Effector memory CD4-positive, alpha-beta T cell (primary cell): ENCODE measurements around the gene PKP3.
"Not testable (repeated sequence)": the region's sequence is repeated elsewhere in the genome, so short reads cannot be mapped to it uniquely, and the experiment has no call there.

Source experiments
- DNase-seq, 3 donors: peaks; one replicate each; pipeline ENCODE4 v3.0.0-alpha.2; 2020
- H3K27ac ChIP-seq: 2 replicates; pipeline ENCODE4 v1.7.0; 2013; ENCODE audit warnings: mild to moderate bottlenecking, low read length, moderate library complexity; ENCODE audit not compliant: insufficient read depth, poor library complexity, severe bottlenecking
- H3K27me3 ChIP-seq: replicated peaks from 2 replicates; pipeline ENCODE4 v1.7.0; 2013; ENCODE audit warnings: mild to moderate bottlenecking, low read length; ENCODE audit not compliant: insufficient read depth, control insufficient read depth, poor library complexity, severe bottlenecking
- H3K36me3 ChIP-seq: 2 replicates; pipeline ENCODE4 v1.7.0; 2013; ENCODE audit warnings: mild to moderate bottlenecking, low read length, moderate library complexity; ENCODE audit not compliant: control insufficient read depth, insufficient read depth
- H3K4me1 ChIP-seq: 2 replicates; pipeline ENCODE4 v1.7.0; 2013; ENCODE audit warnings: low read length, mild to moderate bottlenecking; ENCODE audit not compliant: control insufficient read depth, insufficient read depth, poor library complexity, severe bottlenecking
- H3K4me3 ChIP-seq: 2 replicates; pipeline ENCODE4 v1.7.0; 2013; ENCODE audit warnings: low read length, low read depth, mild to moderate bottlenecking; ENCODE audit not compliant: insufficient read depth, poor library complexity, severe bottlenecking
- H3K9me3 ChIP-seq: 2 replicates; pipeline ENCODE4 v1.7.0; 2013; ENCODE audit warnings: mild to moderate bottlenecking, low read length, moderate library complexity; ENCODE audit not compliant: control insufficient read depth

The PKP3 gene

DNA sequence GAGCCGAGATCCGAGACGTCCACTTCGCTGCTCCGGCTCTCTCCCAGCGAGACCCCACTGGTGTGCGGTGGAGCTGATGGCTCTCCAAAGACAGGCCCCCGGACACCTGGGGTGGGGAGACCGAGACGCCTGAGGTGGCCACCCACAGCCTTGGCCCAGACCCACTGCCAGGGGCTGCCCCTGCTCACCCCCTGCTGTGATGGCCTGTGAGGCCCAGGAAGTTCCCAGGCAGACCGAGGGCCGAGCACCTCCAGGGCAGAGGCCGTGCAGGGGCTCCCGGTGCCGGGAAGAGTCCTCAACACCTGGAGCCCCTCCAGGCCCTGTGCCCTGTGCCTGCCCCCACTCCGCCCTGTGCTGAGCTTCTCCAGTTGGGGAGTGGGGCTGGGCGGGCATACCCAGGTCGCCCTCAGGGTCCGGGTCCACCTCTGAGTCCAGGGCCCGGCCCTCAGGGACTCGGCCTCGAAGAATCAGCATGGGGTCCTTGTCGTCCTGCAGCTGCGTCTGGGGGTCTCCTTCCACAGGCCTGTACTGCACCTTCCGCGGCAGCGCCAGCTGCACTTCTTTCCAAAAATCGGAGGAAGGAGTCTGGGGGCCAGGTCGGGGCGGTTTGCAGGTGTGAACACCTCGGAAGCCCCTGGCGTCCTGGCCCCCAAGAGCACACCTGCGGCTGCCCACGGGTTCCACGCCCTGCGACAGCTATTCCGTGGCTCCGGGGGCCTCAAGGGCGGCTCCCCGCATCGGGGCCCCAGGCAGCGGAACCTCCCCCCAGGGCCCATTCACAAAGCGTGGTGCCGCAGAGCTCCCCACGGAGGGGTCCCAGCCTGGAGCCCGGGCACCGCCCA, 12.2 kb downstream of the PKP3 start:
- no peak for DNase-seq
- Histone ChIP-seq H3K9me3 (no peaks in the 10 kb centered on the region), H3K4me1 (peaks cover 19% of the 10 kb centered on the region), H3K4me3 (peak overlapping the region; percentile 32), H3K36me3 (peaks cover 14% of the 10 kb centered on the region), H3K27ac (peak overlapping the region; percentile 71), H3K27me3 (no peaks in the 10 kb centered on the region)

GRCh38 chr11:406796-407650, 13.0 kb downstream of the PKP3 start:
- Histone ChIP-seq H3K4me1 (peaks cover 19% of the 10 kb centered on the region), H3K36me3 (peaks cover 14% of the 10 kb centered on the region), H3K27me3 (no peaks in the 10 kb centered on the region), H3K9me3 (no peaks in the 10 kb centered on the region), H3K27ac (peak overlapping the region; percentile 71), H3K4me3 (peak overlapping the region; percentile 32)
- DNase-seq = peak; percentile 91 to 97 (median 93)

DNA sequence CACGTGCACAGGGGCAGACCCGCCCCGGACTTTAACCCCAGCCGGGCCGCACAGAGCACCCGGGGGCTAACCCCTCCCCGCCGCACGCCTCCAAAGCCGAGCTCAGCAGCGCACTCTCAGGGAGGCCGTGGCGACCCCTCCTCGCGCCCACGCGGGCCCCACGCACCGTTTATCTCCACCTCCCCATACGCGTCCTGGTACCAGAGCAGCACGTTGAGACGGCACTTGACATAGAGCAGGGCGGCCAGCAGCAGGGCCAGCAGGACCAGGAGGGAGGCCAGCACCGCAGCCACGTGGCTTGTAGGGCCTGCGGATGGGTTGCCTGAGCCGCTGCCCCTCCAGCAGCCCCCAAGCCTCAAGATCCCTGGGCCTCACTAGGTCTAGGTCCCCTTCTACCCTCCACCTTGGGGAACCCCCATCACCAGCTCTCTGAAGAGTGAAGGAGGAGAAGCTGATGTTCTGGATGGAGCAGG, 13.7 kb downstream of the PKP3 start:
- DNase-seq = no peak

DNA sequence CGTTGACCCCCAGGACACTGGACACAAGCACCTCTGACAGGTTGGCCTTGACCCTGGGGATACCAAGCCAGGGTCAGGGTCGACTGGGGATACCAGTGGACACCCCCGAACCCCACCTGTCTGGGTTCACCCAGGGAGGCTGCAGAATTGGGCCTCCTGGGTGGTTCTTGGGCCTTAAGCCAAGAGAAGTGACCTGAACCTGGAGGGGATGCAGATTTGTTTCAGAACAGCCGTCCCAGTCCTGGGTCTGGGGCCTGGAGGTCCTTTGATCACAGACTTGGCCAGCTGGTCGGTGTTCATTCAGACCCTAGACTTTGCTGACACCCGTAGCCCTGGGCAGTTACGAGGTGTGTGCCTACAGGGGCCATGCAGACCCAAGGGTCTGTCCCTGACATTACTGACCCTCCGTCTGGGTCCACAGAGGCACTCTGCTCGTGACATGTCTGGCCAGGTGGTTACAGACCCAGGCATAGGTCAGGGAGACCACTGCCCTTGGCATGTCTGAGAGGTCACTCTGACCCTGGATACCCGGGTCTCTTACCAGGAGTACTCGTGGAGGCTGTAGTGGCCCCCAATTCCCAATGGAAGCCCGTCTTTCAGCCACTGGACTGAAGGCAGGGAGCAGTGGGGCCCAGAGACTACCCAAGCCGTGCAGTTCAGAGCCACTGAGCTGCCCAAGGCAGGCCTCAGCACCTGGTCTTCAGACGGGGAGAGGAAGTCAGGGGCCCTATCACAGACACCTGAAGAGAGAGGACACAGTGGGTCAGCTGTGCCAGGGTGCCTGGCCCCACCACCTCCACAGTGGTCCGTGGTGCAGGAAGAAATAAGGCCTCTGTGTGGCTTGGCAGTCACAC, 14.4 kb downstream of the PKP3 start:
- Histone ChIP-seq H3K4me3 (no peak overlapping the region), H3K27ac (peak overlapping the region; percentile 46)

More for the DNA sequence above, 13.7 kb downstream of the PKP3 start:
- H3K4me3 ChIP-seq = no peak overlapping the region
- H3K9me3 ChIP-seq = no peaks in the 10 kb centered on the region
- H3K36me3 ChIP-seq = peaks cover 14% of the 10 kb centered on the region
- H3K27me3 ChIP-seq = no peaks in the 10 kb centered on the region
- peaks cover 21% of the 10 kb centered on the region for H3K4me1 ChIP-seq
- H3K27ac ChIP-seq = peak overlapping the region; percentile 46

DNA sequence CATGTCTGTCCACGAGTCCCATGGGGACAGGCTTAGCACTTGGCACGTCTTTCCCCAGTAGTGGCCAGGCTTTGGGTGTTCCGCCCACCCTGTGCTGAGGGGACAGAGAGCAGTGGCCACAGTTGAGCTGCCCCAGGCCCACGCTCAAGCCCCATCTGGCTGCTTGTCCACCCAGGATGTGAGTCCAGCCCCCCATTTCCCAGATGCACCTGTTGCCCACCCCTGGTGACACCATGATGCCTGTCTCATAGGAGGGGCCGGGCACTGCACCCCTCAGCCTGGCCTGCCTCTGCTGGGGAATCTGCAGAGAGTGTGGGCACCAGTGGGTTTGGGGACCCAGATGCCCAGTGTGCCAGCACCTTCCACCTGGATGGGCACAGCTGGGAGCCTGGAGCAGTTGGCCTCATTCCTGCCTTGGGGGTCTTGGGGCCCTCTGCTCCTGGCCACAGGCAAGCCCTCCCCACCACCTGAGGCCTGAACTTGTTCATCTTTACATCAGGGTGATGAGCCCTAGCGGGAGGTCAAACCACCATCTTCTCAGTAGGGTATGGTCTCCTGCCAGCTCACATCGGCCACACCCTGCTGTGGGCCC, 15.1 kb downstream of the PKP3 start:
- no peak for DNase-seq

More for the DNA sequence above, 14.4 kb downstream of the PKP3 start:
- Histone ChIP-seq H3K27me3 (no peaks in the 10 kb centered on the region), H3K9me3 (no peaks in the 10 kb centered on the region), H3K36me3 (peaks cover 14% of the 10 kb centered on the region), H3K4me1 (peaks cover 28% of the 10 kb centered on the region)
- no peak for DNase-seq

DNA sequence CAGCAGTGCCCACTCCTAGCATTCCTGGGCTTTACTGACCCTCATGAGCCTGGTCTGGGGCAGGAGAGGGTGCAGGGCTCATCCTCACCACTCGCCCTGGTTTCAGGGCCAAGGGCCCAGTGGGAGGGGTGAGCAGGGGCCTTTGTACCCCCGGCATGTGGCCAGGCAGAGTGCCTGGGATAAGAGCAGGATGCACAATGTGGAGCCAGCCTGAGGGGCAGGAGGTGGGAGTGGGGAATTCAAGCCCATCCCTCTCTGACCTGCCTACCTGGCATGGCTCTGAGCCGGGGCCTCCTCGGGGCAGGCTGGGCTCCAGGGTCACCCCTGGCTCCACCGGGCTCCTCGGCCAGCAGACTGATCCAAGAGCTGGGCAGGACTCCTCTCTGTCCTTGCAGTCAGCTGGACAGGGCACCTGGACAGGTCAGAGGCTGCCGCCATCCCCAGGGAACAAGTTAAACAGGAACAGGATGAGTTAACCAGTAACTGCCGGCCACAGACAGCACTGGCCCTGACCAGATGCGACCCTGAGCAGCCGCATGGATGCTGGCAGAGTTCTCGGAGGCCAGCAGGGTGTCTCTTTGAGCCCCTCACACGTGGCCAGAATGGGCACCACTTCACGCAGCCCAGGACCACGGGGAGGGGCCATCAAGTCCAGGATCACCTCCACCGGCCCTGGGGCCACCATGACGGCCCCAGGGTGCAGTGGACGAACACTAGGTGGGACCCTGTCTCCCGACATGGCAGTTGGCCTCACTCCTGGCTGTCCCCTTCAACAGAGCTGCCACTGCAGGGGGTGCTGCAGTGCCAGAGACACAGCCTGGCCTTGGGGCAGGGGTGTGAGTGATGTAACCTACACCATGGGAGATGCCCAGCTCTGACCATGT, 15.8 kb downstream of the PKP3 start:
- Histone ChIP-seq H3K27me3 (no peaks in the 10 kb centered on the region), H3K4me1 (peaks cover 28% of the 10 kb centered on the region), H3K4me3 (no peak overlapping the region), H3K9me3 (no peaks in the 10 kb centered on the region), H3K27ac (no peak overlapping the region), H3K36me3 (peaks cover 14% of the 10 kb centered on the region)
- no peak for DNase-seq

More for the DNA sequence above, 15.1 kb downstream of the PKP3 start:
- H3K4me3 ChIP-seq = no peak overlapping the region
- no peaks in the 10 kb centered on the region for H3K9me3 ChIP-seq
- H3K27ac ChIP-seq = no peak overlapping the region
- H3K27me3 ChIP-seq = no peaks in the 10 kb centered on the region
- peaks cover 28% of the 10 kb centered on the region for H3K4me1 ChIP-seq
- peaks cover 14% of the 10 kb centered on the region for H3K36me3 ChIP-seq

DNA sequence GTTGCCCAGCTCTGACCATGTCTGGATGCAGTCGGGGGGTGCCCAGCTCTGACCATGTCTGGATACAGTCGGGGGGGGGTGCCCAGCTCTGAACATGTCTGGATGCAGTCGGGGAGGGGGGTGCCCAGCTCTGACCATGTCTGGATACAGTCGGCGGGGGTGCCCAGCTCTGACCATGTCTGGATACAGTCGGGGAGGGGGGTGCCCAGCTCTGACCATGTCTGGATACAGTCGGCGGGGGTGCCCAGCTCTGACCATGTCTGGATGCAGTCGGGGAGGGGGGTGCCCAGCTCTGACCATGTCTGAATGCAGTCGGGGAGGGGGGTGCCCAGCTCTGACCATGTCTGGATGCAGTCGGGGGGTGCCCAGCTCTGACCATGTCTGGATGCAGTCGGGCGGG, 16.7 kb downstream of the PKP3 start:
- peaks cover 14% of the 10 kb centered on the region for H3K36me3 ChIP-seq
- not testable (repeated sequence) for DNase-seq, H3K27ac ChIP-seq, H3K4me3 ChIP-seq, H3K27me3 ChIP-seq, H3K9me3 ChIP-seq
- H3K4me1 ChIP-seq = peaks cover 35% of the 10 kb centered on the region

- peaks cover 35% of the 10 kb centered on the region for H3K4me1 ChIP-seq
- H3K9me3 ChIP-seq, H3K4me3 ChIP-seq, H3K27ac ChIP-seq, H3K27me3 ChIP-seq, DNase-seq: not testable (repeated sequence)
- H3K36me3 ChIP-seq = peaks cover 14% of the 10 kb centered on the region
Observed at GRCh38 chr11:411520-411919, 17.5 kb downstream of the PKP3 start.
